A204.1 (cell line): ENCODE data around the gene CLIC2.

ENCODE experiments used
- FAIRE-seq: peaks from 2 replicates; lab custom pipeline; 2012; peaks lifted over from hg19 to GRCh38; lab: Jason Lieb, UNC

CLIC2 gene

DNA sequence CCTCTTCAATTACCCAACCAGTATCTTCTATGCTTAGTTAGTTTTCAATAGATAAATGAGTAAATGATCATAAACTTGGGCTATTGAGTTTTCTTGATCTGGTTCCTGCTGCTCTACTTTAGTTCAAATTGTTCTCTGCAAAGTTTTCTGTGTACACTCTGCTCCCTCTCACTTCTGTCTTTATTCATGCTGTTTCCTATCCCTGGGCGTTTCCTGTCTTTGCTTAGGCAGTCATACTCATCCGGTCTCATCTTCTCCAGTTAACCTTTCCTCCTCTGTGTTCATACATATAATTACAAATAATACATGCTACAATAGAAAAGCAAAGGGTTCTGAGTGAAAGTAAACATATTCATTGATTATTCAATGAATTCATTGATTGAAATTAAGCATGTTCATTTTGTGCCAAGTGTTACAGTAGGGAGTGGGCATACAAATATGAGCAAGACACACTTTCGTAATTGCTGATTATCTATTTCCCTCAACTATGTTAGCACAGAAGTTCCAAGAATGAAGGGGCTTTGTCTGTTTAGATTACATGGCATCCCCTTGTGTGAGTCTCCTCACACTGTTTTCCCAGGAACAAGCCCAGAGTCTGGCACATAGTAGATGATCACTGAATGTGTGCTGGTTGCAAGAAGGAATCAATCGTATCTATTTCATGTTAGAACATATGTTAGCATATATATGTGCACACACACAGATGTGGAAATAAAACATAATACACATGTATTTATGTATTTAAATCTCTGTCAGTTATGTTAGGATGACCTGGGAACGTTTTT is 71.3 kb downstream of the CLIC2 start:
- no peak for FAIRE-seq

DNA sequence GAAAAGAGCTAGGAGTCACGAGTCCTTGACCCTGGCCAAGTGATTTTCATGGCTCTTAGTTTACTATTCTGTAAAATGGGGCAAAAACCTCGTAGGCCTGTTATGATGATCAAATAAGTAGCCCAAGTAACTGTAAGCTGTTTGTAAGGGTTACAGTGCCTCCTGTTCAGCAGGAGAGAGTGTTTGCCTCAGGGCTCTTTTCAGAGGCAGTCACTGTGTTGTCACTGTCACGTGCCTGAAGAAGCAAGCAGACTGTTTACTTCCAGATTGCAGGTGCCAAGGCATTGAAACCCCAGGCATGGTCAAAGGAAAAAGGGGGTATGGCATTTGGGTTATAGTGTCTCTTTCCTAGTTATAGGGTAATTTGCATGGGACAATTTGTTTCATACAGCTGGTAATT is 74.7 kb downstream of the CLIC2 start:
- FAIRE-seq, result no peak

DNA sequence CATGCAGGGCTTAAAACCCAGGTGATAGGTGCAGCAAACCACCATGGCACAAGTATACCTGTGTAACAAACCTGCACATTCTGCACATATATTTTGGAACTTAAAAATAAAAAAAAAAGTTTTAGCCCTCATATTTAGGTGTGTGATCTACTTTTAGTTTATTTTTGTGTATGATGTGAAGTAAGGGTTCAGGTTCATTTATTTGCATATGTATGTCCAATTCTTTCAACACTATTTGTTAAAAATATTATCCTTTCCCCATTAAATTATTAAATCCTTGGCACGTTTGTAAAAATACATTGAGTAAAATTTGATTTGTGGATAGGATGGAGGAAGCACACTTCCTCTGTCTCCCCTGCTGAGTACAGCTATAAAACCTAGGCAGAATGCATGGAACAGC is 83.0 kb downstream of the CLIC2 start:
- no peak for FAIRE-seq

DNA sequence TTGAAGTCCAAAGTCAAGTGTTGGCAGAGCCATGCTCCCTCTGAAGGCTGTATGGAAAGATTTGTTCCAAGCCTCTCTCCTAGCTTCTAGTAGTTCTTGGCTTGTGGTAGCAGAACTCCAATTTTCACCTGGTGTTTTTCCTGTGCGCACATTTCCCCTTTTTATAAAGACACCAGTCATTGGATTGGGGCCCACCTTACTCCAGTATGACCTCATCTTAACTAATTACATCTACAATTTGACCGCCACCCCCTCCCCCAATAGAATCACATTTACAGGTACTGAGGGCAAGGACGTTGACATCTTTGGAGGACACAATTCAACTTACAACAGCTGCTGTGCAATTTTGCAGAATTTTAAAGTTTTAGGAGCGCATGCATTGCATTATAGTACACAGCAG is 86.9 kb downstream of the CLIC2 start:
- no peak for FAIRE-seq

DNA sequence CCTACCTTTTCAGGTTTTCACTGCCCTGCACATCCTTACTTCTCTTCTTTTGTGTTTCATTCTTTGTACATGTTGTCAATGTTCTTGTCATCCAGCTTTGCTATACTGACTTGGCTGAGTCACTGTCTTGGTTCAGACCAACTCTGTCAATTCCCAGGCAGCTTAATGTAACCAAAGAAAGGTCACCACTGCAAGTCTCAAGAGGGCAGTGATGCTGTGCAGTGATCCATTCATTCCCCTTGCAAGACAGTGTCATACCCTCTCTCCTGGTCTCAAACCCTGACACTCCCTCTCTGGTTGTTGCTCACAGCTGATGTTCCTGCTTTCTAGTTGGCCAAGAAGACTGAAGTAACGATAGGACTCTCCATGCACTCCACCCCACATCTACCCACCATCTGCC is 87.7 kb downstream of the CLIC2 start:
- no peak for FAIRE-seq

DNA sequence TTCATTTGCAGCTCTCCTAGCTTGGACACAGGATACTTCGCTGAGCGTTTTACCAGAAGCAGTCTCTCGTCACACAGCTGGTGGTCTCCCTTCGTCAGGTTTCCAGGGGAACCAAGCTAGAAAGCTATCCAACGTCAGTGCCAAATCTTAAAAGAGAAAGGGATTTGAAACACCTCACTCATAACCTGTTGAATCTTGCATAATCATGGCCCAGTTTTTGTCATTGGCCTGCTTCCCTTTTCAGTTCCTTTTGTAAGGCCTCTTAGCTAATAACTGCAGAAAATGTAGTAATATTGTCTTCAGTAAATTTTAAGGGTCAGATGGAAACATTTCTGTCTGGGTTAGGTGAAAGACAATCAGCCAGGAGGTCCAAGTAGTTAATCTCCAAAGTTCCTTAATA is 92.1 kb downstream of the CLIC2 start:
- no peak for FAIRE-seq

DNA sequence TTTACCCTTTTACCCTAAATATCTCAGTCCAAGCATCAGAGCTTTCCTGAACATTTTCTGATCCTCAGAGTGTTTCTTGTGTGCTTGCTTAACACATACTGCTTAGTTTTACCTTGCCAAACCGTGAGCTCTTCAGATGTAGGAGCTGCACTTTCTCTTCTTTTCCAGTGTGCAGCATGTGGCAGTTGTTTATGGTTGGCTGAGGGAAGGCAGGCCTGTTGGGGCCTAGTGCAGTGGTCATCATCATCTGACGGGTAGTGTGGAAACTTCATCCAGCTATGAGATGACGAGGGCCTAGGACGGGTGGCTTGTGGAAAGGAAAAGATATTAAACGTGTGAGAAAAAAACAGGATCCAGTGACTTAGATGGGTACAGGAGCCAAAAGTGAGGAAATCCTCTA is 96.7 kb downstream of the CLIC2 start:
- no peak for FAIRE-seq

DNA sequence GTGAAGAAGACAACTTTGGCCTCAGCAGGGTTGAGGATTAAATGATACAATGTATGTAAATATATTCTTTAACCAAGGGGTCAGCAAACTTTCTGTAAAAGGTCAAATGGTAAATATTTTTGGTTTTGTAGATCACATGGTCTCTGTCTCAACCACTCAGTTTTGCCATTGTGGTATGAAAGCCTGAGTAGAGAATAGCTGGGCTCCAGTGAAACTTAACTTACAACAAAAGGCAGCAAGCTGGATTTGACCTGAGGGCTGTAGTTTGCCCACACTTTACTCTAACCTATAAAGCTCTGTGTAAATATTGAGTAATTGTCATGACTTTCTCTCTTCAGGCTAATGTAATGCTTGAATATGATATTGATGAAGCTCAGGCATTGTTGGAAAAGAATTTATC is 98.5 kb downstream of the CLIC2 start:
- no peak for FAIRE-seq

DNA sequence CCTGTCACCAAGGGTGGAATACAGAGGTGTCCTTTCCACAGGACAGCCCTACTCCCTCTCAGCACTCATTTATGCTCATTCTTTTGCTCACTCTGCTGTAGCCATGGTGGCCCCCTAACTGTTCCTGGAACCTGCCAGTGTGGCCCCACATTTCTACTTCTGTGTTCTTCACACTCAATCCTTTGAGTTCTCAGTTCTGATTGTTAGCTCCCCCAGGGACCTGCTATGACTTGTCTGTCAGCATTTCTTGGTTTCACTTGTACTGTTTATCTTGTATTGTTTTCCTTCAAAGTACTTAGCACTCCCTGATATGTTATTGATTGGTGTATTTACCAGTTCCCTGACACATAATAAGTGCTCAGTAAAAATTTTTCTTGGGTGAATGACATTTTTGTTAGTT is 103.3 kb downstream of the CLIC2 start:
- FAIRE-seq, result no peak
